ENCODE results near the gene PDE5A.

PDE5A gene

DNA sequence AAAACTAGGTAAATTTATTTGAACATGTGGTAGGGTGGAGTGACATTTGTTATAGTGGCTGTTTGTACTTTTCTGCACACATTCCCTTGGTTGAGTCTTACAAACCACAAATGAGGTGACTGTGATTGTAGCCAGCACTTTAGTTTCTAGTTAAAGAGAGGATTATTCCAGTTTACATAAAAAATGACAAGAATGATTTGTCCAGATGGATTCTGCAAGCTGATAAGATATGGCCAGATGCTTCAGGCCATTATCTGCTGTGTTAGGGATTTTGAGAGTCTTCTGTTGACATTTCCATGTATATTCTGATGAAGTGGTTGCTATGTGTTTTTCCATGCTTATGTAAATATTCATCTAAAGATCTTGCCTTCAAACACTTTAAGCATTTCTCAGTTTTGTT, 31.0 kb upstream of the PDE5A start:
- no peak overlapping the region for H3K4me3 ChIP-seq (ENCODE audit: low read depth, low read length)
- in situ Hi-C loops (cut with HindIII; ENCODE audit: low sequenced_read_pairs): no loop called here
- TF ChIP-seq, protein P1, sequence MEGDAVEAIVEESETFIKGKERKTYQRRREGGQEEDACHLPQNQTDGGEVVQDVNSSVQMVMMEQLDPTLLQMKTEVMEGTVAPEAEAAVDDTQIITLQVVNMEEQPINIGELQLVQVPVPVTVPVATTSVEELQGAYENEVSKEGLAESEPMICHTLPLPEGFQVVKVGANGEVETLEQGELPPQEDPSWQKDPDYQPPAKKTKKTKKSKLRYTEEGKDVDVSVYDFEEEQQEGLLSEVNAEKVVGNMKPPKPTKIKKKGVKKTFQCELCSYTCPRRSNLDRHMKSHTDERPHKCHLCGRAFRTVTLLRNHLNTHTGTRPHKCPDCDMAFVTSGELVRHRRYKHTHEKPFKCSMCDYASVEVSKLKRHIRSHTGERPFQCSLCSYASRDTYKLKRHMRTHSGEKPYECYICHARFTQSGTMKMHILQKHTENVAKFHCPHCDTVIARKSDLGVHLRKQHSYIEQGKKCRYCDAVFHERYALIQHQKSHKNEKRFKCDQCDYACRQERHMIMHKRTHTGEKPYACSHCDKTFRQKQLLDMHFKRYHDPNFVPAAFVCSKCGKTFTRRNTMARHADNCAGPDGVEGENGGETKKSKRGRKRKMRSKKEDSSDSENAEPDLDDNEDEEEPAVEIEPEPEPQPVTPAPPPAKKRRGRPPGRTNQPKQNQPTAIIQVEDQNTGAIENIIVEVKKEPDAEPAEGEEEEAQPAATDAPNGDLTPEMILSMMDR (IDR thresholded peaks at IDR 0.05; ENCODE audit: low read depth, low read length, missing control alignments): no peak
- no peak for DNase-seq (ENCODE audit: low read depth)

GRCh38 chr4:119657111-119657611, 28.6 kb upstream of the PDE5A start:
- no peak overlapping the region for H3K4me3 ChIP-seq (ENCODE audit: low read depth, low read length)
- TF ChIP-seq, protein P1 (IDR thresholded peaks at IDR 0.05; ENCODE audit: low read depth, low read length, missing control alignments): no peak
- in situ Hi-C loops (cut with HindIII; ENCODE audit: low sequenced_read_pairs): no loop called here
- no peak for DNase-seq (ENCODE audit: low read depth)

DNA sequence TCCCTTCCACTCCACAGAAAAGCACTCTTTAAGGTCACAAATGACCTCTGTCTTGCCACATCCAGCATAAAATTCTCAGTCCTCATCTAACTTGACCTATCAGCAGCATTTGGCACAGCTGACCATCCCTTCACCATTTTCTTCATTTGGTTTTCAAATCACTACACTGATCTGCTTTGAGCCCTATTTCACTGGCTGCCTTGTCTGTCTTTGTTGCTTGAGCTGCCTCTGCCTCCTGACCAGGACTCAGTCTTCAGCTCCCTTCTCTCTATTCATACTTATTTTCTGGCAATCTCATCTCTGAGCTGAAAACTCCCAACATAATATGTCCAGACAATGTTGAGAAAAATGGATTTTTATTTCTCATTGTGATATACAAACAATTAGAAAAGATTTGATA, 27.7 kb upstream of the PDE5A start:
- DNase-seq (ENCODE audit: low read depth): no peak
- in situ Hi-C loops (cut with HindIII; ENCODE audit: low sequenced_read_pairs): no loop called here
- H3K4me3 ChIP-seq (ENCODE audit: low read depth, low read length): no peak overlapping the region
- TF ChIP-seq, protein P1 (IDR thresholded peaks at IDR 0.05; ENCODE audit: low read depth, low read length, missing control alignments): no peak

- DNase-seq (ENCODE audit: low read depth): no peak
- TF ChIP-seq, protein P1 (IDR thresholded peaks at IDR 0.05; ENCODE audit: low read depth, low read length, missing control alignments): no peak
- in situ Hi-C loops (cut with HindIII; ENCODE audit: low sequenced_read_pairs): no loop called here
- H3K4me3 ChIP-seq (ENCODE audit: low read depth, low read length): no peak overlapping the region
These were observed 26.7 kb upstream of the PDE5A start for GRCh38 chr4:119655111-119655837.

DNA sequence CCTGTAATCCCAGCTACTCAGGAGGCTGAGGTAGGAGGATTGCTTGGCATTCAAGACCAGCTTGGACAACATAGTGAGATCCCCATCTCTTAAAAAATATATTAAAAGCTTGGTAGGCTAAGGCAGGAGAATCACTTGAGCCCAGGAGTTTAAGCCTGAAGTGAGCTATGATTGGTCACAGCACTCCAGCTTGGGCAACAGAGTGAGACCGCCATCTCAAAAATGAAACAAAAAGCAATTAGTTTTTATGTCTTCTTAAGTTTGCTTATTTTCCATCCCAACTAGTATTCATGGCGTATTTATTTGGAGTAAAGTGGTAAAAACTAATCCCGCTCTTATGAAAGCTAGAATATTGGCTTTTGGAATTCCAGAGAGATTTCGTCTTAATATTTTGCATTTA, 25.4 kb upstream of the PDE5A start:
- TF ChIP-seq, protein P1 (IDR thresholded peaks at IDR 0.05; ENCODE audit: low read depth, low read length, missing control alignments): no peak
- DNase-seq (ENCODE audit: low read depth): no peak
- in situ Hi-C loops (cut with HindIII; ENCODE audit: low sequenced_read_pairs): no loop called here
- H3K4me3 ChIP-seq (ENCODE audit: low read depth, low read length): no peak overlapping the region

- in situ Hi-C loops (cut with HindIII; ENCODE audit: low sequenced_read_pairs): no loop called here
- TF ChIP-seq, protein P1 (IDR thresholded peaks at IDR 0.05; ENCODE audit: low read depth, low read length, missing control alignments): no peak
- peak; percentile 54 for DNase-seq (ENCODE audit: low read depth)
- H3K4me3 ChIP-seq (ENCODE audit: low read depth, low read length): no peak overlapping the region
These were observed 24.4 kb upstream of the PDE5A start for GRCh38 chr4:119652998-119653397.
